HCT116 (cell line): ENCODE measurements around the gene CSGALNACT2. TPM values are rescaled to one million over a fixed set of nuclear protein-coding genes. Genes with fewer than 3 reads are reported as not detected.
"Not testable (repeated sequence)": the region's sequence is repeated elsewhere in the genome, so short reads cannot be mapped to it uniquely, and the experiment has no call there.

Source experiments
- ATAC-seq: fragments of 200-7000 bp; cut with Tn5 transposase; 2 replicates; pipeline ENCODE4 v1.9.1; 2020; ENCODE audit warnings: mild to moderate bottlenecking, moderate library complexity
- BruUV-seq: library from RNA; stranded (reverse); fragments of 400-500 nt; replicated peaks from 2 replicates; lab custom pipeline; 2021; lab: Mats Ljungman, UMichigan
- CTCF ChIA-PET: fragments of 300-600 bp; sonication (Branson Sonifier 250); formaldehyde crosslinking; loops from one replicate; lab custom pipeline; 2021; ENCODE audit warnings: antibody characterized with exemption; lab: Charles Lee
- POLR2A ChIA-PET: fragments of 300-600, 350-600 bp; sonication (Branson Sonifier 250); formaldehyde crosslinking; loops from one replicate; lab custom pipeline; 2021; ENCODE audit warnings: antibody characterized with exemption; lab: Charles Lee
- RAD21 ChIA-PET, 2 experiments: fragments of 300-600 bp; sonication (Branson Sonifier 250); formaldehyde crosslinking; loops; one replicate each; lab custom pipeline; 2023; ENCODE audit warnings: low total read pairs in 2 of 2; ENCODE audit not compliant: uncharacterized antibody in 2 of 2, unreplicated experiment in 2 of 2, low non-redundant PET in 1 of 2; lab: Charles Lee
- DNase-seq: peaks from one replicate; pipeline ENCODE4 v3.0.0-alpha.2; 2010; ENCODE audit warnings: low read depth, low spot score
- H2AFZ ChIP-seq: fragments of 200-600 bp; shearing (Covaris generic), sonication (generic); 2 replicates; pipeline ENCODE4 v1.6.1; 2017; ENCODE audit warnings: low read depth, mixed run types, mixed read lengths, antibody characterized with exemption, low read length; ENCODE audit not compliant: poor library complexity, severe bottlenecking
- H3K27ac ChIP-seq: 2 replicates; pipeline ENCODE4 v1.5.1; 2012; ENCODE audit warnings: low read depth, low read length
- H3K27me3 ChIP-seq: fragments of 200-600 bp; sonication (generic); 2 replicates; pipeline ENCODE4 v1.6.1; 2016; ENCODE audit warnings: mixed run types, low read length, mixed read lengths; ENCODE audit not compliant: insufficient read depth
- H3K36me3 ChIP-seq, 2 experiments: fragments of 200-500 bp in 1 of 2; fragments of 200-600 bp in 1 of 2; sonication (Bioruptor generic) in 1 of 2; sonication (generic) in 1 of 2; 2 replicates each; pipeline versions ENCODE4 v1.5.1 to v1.6.1; 2014 to 2016; ENCODE audit warnings: low read length in 2 of 2, inconsistent platforms in 1 of 2, mixed read lengths in 1 of 2, mixed run types in 1 of 2; ENCODE audit not compliant: insufficient read depth in 2 of 2, control insufficient read depth in 1 of 2
- H3K4me1 ChIP-seq, 2 experiments: fragments of 200-600 bp in 1 of 2; sonication (generic) in 1 of 2; 2 replicates each; pipeline versions ENCODE4 v1.5.1 to v1.6.1; 2012 to 2017; ENCODE audit warnings: low read length in 2 of 2, inconsistent platforms in 1 of 2, mild to moderate bottlenecking in 1 of 2, mixed read lengths in 1 of 2, mixed run types in 1 of 2, moderate library complexity in 1 of 2; ENCODE audit not compliant: insufficient read depth in 2 of 2, control insufficient read depth in 1 of 2
- H3K4me2 ChIP-seq: fragments of 200-600 bp; sonication (generic); 2 replicates; pipeline ENCODE4 v1.6.1; 2017; ENCODE audit warnings: mixed run types, low read length, mixed read lengths
- H3K4me3 ChIP-seq, 2 experiments: fragments of 200-600 bp in 1 of 2; sonication (generic) in 1 of 2; replicated peaks in 1 of 2; 2 replicates each; pipeline ENCODE4 v1.5.1; 2011 to 2016; ENCODE audit warnings: low read length in 2 of 2, control low read depth in 1 of 2, low read depth in 1 of 2, mild to moderate bottlenecking in 1 of 2, mixed read lengths in 1 of 2, mixed run types in 1 of 2
- H3K79me2 ChIP-seq: fragments of 200-600 bp; sonication (generic); 2 replicates; pipeline ENCODE4 v1.6.1; 2017; ENCODE audit warnings: mild to moderate bottlenecking, mixed run types, low read length, moderate library complexity, mixed read lengths; ENCODE audit not compliant: insufficient read depth
- H3K9ac ChIP-seq: fragments of 200-600 bp; sonication (generic); 2 replicates; pipeline ENCODE4 v1.6.1; 2016; ENCODE audit warnings: low read length, mixed read lengths
- H3K9me2 ChIP-seq: fragments of 200-600 bp; sonication (generic), shearing (Covaris generic); 2 replicates; pipeline ENCODE4 v1.6.1; 2017; ENCODE audit warnings: mixed run types, mild to moderate bottlenecking, moderate library complexity; ENCODE audit not compliant: insufficient read depth
- H3K9me3 ChIP-seq, 2 experiments: fragments of 200-500 bp in 1 of 2; fragments of 200-600 bp in 1 of 2; sonication (Bioruptor generic) in 1 of 2; sonication (generic) in 1 of 2; 2 replicates each; pipeline ENCODE4 v1.6.1; 2014 to 2017; ENCODE audit warnings: low read length in 2 of 2, mixed read lengths in 2 of 2, inconsistent platforms in 1 of 2, low read depth in 1 of 2, mild to moderate bottlenecking in 1 of 2, mixed run types in 1 of 2, moderate library complexity in 1 of 2; ENCODE audit not compliant: control insufficient read depth in 1 of 2, insufficient read depth in 1 of 2
- H4K20me1 ChIP-seq: fragments of 200-600 bp; sonication (generic), shearing (Covaris generic); 2 replicates; pipeline ENCODE4 v1.6.1; 2017; ENCODE audit warnings: mixed run types, mild to moderate bottlenecking, moderate library complexity; ENCODE audit not compliant: insufficient read depth
- CEBPB ChIP-seq: IDR thresholded peaks from 2 replicates; pipeline ENCODE4 v1.6.1; 2012; ENCODE audit warnings: low read depth
- EGR1 ChIP-seq: IDR thresholded peaks from 2 replicates; pipeline ENCODE4 v1.6.1; 2012; ENCODE audit warnings: low read depth
- ELF1 ChIP-seq: IDR thresholded peaks from 2 replicates; pipeline ENCODE4 v1.6.1; 2012; ENCODE audit warnings: low read depth, borderline replicate concordance
- EZH2 ChIP-seq: fragments of 200-600 bp; sonication (generic); IDR thresholded peaks from 2 replicates; pipeline ENCODE4 v1.6.1; 2017; ENCODE audit warnings: antibody characterized with exemption, mixed run types
- EZH2phosphoT487 ChIP-seq: fragments of 200-600 bp; IDR thresholded peaks from 2 replicates; pipeline ENCODE4 v1.6.1; 2018; ENCODE audit warnings: antibody characterized with exemption, borderline replicate concordance
- FOSL1 ChIP-seq: IDR thresholded peaks from 2 replicates; pipeline ENCODE4 v1.6.1; 2012; ENCODE audit warnings: low read depth
- JUND ChIP-seq: IDR thresholded peaks from 2 replicates; pipeline ENCODE4 v1.6.1; 2012
- POLR2A ChIP-seq: IDR thresholded peaks from 2 replicates; pipeline ENCODE4 v1.7.0; 2011; ENCODE audit warnings: borderline replicate concordance; ENCODE audit not compliant: insufficient read depth, insufficient read length; ENCODE audit errors: extremely low read depth
- POLR2AphosphoS5 ChIP-seq: IDR thresholded peaks from 2 replicates; pipeline ENCODE4 v1.6.1; 2011; ENCODE audit warnings: mild to moderate bottlenecking, low read depth, low read length, moderate library complexity
- RAD21 ChIP-seq: IDR thresholded peaks from 2 replicates; pipeline ENCODE4 v1.6.1; 2012; ENCODE audit warnings: low read depth, mild to moderate bottlenecking
- SIN3A ChIP-seq: IDR thresholded peaks from 2 replicates; pipeline ENCODE4 v1.6.1; 2012; ENCODE audit warnings: low read depth
- SP1 ChIP-seq: IDR thresholded peaks from 2 replicates; pipeline ENCODE4 v1.6.1; 2012; ENCODE audit warnings: low read depth
- SRF ChIP-seq: IDR thresholded peaks from 2 replicates; pipeline ENCODE4 v1.6.1; 2012; ENCODE audit warnings: low read depth
- ZFX ChIP-seq: fragments of 450-650 bp; IDR thresholded peaks from 2 replicates; pipeline ENCODE4 v1.6.1; 2017
- ZNF274 ChIP-seq: fragments of 200-500 bp; sonication (Bioruptor generic); IDR thresholded peaks from 2 replicates; pipeline ENCODE4 v1.6.1; 2014; ENCODE audit warnings: mild to moderate bottlenecking, low read depth, low read length, inconsistent platforms
- intact Hi-C: fragments of 100-400 bp; cut with micrococcal nuclease; formaldehyde crosslinking; loops from 2 replicates; pipeline ENCODE4 v1.10.0; 2022
- total RNA-seq: library from RNA; stranded (reverse); gene quantifications from one replicate; pipeline ENCODE4 v1.2.1, GENCODE V29; 2021; ENCODE audit not compliant: unreplicated experiment
- TF ChIP-seq, protein P1 (sequence below): IDR thresholded peaks from 2 replicates; pipeline ENCODE4 v1.6.1; 2012
- TF ChIP-seq, protein P2 (sequence below): IDR thresholded peaks from 2 replicates; pipeline ENCODE4 v1.6.1; 2012; ENCODE audit warnings: low read depth
- TF ChIP-seq, protein P3 (sequence below): IDR thresholded peaks from 2 replicates; pipeline ENCODE4 v1.6.1; 2012

CSGALNACT2 gene
- total RNA-seq, 1 experiment from 2014 or later = 9.9 TPM

DNA sequence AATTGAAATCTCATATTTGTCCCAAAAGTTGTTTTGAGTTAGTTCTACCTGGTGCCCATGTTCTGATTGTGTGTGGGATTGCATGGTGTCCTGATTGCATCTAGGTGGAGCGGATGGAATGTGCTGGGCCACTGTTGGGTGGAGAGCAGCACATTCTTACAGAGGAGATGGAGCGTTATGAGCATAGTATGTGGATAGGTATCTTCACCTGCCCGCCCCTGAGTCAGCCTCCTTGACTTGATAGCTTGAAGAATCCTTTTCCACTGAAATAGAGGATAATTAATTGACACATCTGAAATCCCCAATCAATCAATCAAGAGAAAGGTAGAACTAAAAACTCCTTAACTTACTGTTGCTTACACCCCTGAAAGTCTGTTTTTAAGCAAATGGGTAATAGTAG is 45.5 kb downstream of the CSGALNACT2 start:
- H3K4me3 ChIP-seq, ATAC-seq, H3K79me2 ChIP-seq, BruUV-seq, intact Hi-C loops, H3K9me3 ChIP-seq, RAD21 ChIA-PET, H2AFZ ChIP-seq, H4K20me1 ChIP-seq, DNase-seq, H3K27me3 ChIP-seq, POLR2A ChIA-PET, H3K4me1 ChIP-seq, H3K9me2 ChIP-seq, H3K36me3 ChIP-seq, H3K4me2 ChIP-seq, H3K27ac ChIP-seq, H3K9ac ChIP-seq: not testable (repeated sequence)
- CTCF ChIA-PET = interaction anchor here (0.6 kb wide), 1 partner anchor 20 kb away, joined by 3 read pairs; no protein-coding TSS in a partner anchor

DNA sequence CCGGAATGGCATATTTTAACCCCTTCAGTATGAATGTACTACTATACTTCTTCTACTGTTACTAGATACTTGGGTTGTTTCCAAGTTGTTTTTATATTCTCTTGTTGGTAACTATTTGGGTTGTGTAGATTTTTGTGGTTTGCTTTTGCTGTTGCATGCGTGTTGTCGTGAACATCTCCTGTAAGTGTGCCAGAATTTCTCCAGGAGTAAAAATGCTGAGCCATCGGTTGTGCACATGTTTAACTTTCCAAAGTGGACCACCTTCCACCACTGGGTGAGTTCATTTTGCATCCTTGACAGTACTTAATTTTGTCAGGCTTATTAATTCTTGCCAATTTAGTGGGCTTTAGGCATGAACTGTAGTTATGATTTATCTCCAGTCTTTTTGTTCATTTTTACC is 47.9 kb downstream of the CSGALNACT2 start:
- no peaks in the 10 kb centered on the region for H3K9me2 ChIP-seq
- H3K36me3 ChIP-seq = no peaks in the 10 kb centered on the region; a peak in 1 of 4 replicates
- H3K79me2 ChIP-seq = no peaks in the 10 kb centered on the region
- DNase-seq (no peak), ATAC-seq (no peak)
- H3K4me3 ChIP-seq = no peak overlapping the region
- no peaks in the 10 kb centered on the region for H3K9me3 ChIP-seq
- no peak for TF ChIP-seq SIN3A
- TF ChIP-seq ZFX = no peak
- TF ChIP-seq, protein P1, sequence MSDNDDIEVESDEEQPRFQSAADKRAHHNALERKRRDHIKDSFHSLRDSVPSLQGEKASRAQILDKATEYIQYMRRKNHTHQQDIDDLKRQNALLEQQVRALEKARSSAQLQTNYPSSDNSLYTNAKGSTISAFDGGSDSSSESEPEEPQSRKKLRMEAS = no peak
- TF ChIP-seq SP1 = no peak
- TF ChIP-seq EZH2 = no peak
- TF ChIP-seq SRF = no peak
- TF ChIP-seq RAD21 = no peak
- TF ChIP-seq ELF1 = no peak
- TF ChIP-seq, protein P2, sequence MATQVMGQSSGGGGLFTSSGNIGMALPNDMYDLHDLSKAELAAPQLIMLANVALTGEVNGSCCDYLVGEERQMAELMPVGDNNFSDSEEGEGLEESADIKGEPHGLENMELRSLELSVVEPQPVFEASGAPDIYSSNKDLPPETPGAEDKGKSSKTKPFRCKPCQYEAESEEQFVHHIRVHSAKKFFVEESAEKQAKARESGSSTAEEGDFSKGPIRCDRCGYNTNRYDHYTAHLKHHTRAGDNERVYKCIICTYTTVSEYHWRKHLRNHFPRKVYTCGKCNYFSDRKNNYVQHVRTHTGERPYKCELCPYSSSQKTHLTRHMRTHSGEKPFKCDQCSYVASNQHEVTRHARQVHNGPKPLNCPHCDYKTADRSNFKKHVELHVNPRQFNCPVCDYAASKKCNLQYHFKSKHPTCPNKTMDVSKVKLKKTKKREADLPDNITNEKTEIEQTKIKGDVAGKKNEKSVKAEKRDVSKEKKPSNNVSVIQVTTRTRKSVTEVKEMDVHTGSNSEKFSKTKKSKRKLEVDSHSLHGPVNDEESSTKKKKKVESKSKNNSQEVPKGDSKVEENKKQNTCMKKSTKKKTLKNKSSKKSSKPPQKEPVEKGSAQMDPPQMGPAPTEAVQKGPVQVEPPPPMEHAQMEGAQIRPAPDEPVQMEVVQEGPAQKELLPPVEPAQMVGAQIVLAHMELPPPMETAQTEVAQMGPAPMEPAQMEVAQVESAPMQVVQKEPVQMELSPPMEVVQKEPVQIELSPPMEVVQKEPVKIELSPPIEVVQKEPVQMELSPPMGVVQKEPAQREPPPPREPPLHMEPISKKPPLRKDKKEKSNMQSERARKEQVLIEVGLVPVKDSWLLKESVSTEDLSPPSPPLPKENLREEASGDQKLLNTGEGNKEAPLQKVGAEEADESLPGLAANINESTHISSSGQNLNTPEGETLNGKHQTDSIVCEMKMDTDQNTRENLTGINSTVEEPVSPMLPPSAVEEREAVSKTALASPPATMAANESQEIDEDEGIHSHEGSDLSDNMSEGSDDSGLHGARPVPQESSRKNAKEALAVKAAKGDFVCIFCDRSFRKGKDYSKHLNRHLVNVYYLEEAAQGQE = no peak
- TF ChIP-seq CEBPB = no peak
- TF ChIP-seq POLR2A = no peak
- TF ChIP-seq, protein P3, sequence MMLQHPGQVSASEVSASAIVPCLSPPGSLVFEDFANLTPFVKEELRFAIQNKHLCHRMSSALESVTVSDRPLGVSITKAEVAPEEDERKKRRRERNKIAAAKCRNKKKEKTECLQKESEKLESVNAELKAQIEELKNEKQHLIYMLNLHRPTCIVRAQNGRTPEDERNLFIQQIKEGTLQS = no peak
- TF ChIP-seq EZH2phosphoT487 = no peak
- no peak for TF ChIP-seq EGR1
- TF ChIP-seq JUND = no peak
- no peak for TF ChIP-seq FOSL1
- TF ChIP-seq POLR2AphosphoS5 = no peak
- no peak for TF ChIP-seq ZNF274
- no peaks in the 10 kb centered on the region for H3K27me3 ChIP-seq
- CTCF ChIA-PET = no interaction called here
- H3K4me1 ChIP-seq = no peaks in the 10 kb centered on the region
- no peak overlapping the region for H3K27ac ChIP-seq
- no peak overlapping the region for H3K9ac ChIP-seq
- POLR2A ChIA-PET = no interaction called here
- H3K4me2 ChIP-seq = no peak overlapping the region
- H2AFZ ChIP-seq = no peak overlapping the region
- BruUV-seq = no TSS peak
- RAD21 ChIA-PET = no interaction called here
- intact Hi-C loops = no loop called here
- no peaks in the 10 kb centered on the region for H4K20me1 ChIP-seq
